K562 (cell line): ENCODE results near the gene KIF6. TPM values are rescaled to one million over a fixed set of nuclear protein-coding genes. Genes with fewer than 3 reads are reported as not detected.

Experiments
- ATAC-seq: fragments of 200-7000 bp; cut with Tn5 transposase; 3 replicates; pipeline ENCODE4 v1.9.1; 2020; ENCODE audit warnings: moderate library complexity
- BruUV-seq: library from RNA; stranded (reverse); fragments of 400-500 nt; replicated peaks from 2 replicates; lab custom pipeline; 2021; lab: Mats Ljungman, UMichigan
- CTCF ChIA-PET: fragments of 300-600 bp; formaldehyde crosslinking; extraction: SDS; loops from one replicate; lab custom pipeline; 2021; ENCODE audit warnings: low intra/inter-chr PET ratio; lab: Yijun Ruan, JAX
- POLR2A ChIA-PET: fragments of 300-600, 350-650 bp; sonication (Branson Sonifier 250); formaldehyde crosslinking; extraction: SDS; loops from one replicate; lab custom pipeline; 2021; ENCODE audit warnings: antibody characterized with exemption, inconsistent platforms; lab: Yijun Ruan, JAX
- DNase-seq, 4 experiments: peaks; one replicate each; pipeline versions ENCODE4 v3.0.0 to v3.0.0-alpha.2; 2011 to 2018; ENCODE audit warnings: low spot score in 3 of 4, mixed read lengths in 3 of 4; ENCODE audit errors: extremely low read depth in 1 of 4
- FAIRE-seq: peaks from 2 replicates; lab custom pipeline; 2011; peaks lifted over from hg19 to GRCh38; lab: Jason Lieb, UNC
- H2AFZ ChIP-seq: 2 replicates; pipeline ENCODE4 v1.6.0; 2011; ENCODE audit warnings: low read depth, low read length, control low read depth, inconsistent platforms
- H3K27ac ChIP-seq: fragments of 200-600 bp; 3 replicates; pipeline ENCODE4 v1.8.0; 2011; ENCODE audit warnings: low read depth, mild to moderate bottlenecking, control low read depth, inconsistent platforms, low read length, moderate library complexity, mixed read lengths; ENCODE audit errors: extremely low read depth
- H3K27me3 ChIP-seq, 2 experiments: fragments of 300-600 bp in 1 of 2; 2 replicates in 1 of 2; 3 replicates in 1 of 2; pipeline versions ENCODE4 v1.6.0 to v1.8.0; 2011; ENCODE audit warnings: inconsistent platforms in 2 of 2, low read length in 2 of 2, mild to moderate bottlenecking in 1 of 2, mixed read lengths in 1 of 2, moderate library complexity in 1 of 2; ENCODE audit not compliant: control insufficient read depth in 2 of 2, insufficient read depth in 2 of 2
- H3K36me3 ChIP-seq: fragments of 300-600 bp; 3 replicates; pipeline ENCODE4 v1.8.0; 2011; ENCODE audit warnings: mild to moderate bottlenecking, low read length, inconsistent platforms; ENCODE audit not compliant: control insufficient read depth, insufficient read depth
- H3K4me1 ChIP-seq, 2 experiments: fragments of 200-600 bp in 1 of 2; replicated peaks in 1 of 2; 2 replicates in 1 of 2; 3 replicates in 1 of 2; pipeline versions ENCODE4 v1.5.1 to v1.8.0; 2011; ENCODE audit warnings: inconsistent platforms in 2 of 2, low read length in 2 of 2, mild to moderate bottlenecking in 1 of 2, mixed read lengths in 1 of 2, moderate library complexity in 1 of 2; ENCODE audit not compliant: control insufficient read depth in 2 of 2, insufficient read depth in 2 of 2
- H3K4me2 ChIP-seq: 2 replicates; pipeline ENCODE4 v1.6.1; 2011; ENCODE audit warnings: low read length, control low read depth, inconsistent platforms, mixed read lengths; ENCODE audit not compliant: insufficient read depth
- H3K4me3 ChIP-seq: fragments of 200-600 bp; sonication (generic), shearing (Covaris generic); 2 replicates; pipeline ENCODE4 v1.5.1; 2016; ENCODE audit warnings: control low read depth, inconsistent platforms
- H3K79me2 ChIP-seq: fragments of 200-600 bp; 3 replicates; pipeline ENCODE4 v1.8.0; 2011; ENCODE audit warnings: low read length, inconsistent platforms; ENCODE audit not compliant: control insufficient read depth, insufficient read depth
- H3K9ac ChIP-seq, 2 experiments: 2 replicates each; pipeline versions ENCODE4 v1.6.0 to v1.6.1; 2011; ENCODE audit warnings: low read depth in 2 of 2, low read length in 2 of 2, control low read depth in 1 of 2, inconsistent platforms in 1 of 2, mild to moderate bottlenecking in 1 of 2, mixed read lengths in 1 of 2; ENCODE audit not compliant: insufficient read depth in 1 of 2
- H3K9me1 ChIP-seq: one replicate; pipeline ENCODE4 v1.6.0; 2011; ENCODE audit warnings: inconsistent platforms, mild to moderate bottlenecking, low read length, moderate library complexity; ENCODE audit not compliant: control insufficient read depth, insufficient read depth
- H3K9me3 ChIP-seq: replicated peaks from 2 replicates; pipeline ENCODE4 v1.5.1; 2011; ENCODE audit warnings: low read depth, low read length, inconsistent platforms; ENCODE audit not compliant: control insufficient read depth, insufficient read depth
- H4K20me1 ChIP-seq: replicated peaks from 2 replicates; pipeline ENCODE4 v1.6.1; 2011; ENCODE audit warnings: low read length, inconsistent platforms, mixed read lengths; ENCODE audit not compliant: control insufficient read depth, insufficient read depth
- CHD1 ChIP-seq: fragments of 200-600 bp; sonication (generic); IDR thresholded peaks from one replicate; pipeline ENCODE4 v1.6.1; 2012; ENCODE audit warnings: mild to moderate bottlenecking, moderate library complexity, low read length, inconsistent platforms
- FOXP1 ChIP-seq: sonication (generic); formaldehyde crosslinking; IDR thresholded peaks from 2 replicates; pipeline ENCODE4 v1.8.0; 2022; ENCODE audit warnings: mild to moderate bottlenecking, missing genetic modification reagents
- ID3 ChIP-seq, 2 experiments: fragments of 250-450 bp in 1 of 2; fragments of 450-650 bp in 1 of 2; sonication (Bioruptor Pico) in 1 of 2; IDR thresholded peaks; 2 replicates each; pipeline versions ENCODE4 v1.6.1 to v1.8.0; 2016 to 2021; ENCODE audit warnings: mild to moderate bottlenecking in 2 of 2, moderate library complexity in 2 of 2, missing compliant biosample characterization in 1 of 2, missing genetic modification characterization in 1 of 2
- SRSF9 ChIP-seq: fragments of 200-400 bp; formaldehyde crosslinking; IDR thresholded peaks from 2 replicates; pipeline ENCODE4 v1.6.1; 2017; ENCODE audit warnings: low read depth, low read length, borderline replicate concordance
- ZBTB12 ChIP-seq: fragments of 250-450 bp; sonication (Bioruptor Pico); IDR thresholded peaks from 2 replicates; pipeline ENCODE4 v1.4.0; 2020
- ZNF785 ChIP-seq: fragments of 250-450 bp; sonication (Bioruptor Pico); IDR thresholded peaks from 2 replicates; pipeline ENCODE4 v1.4.0; 2020; ENCODE audit warnings: mild to moderate bottlenecking
- WGBS: fragments of 100-300 bp; shearing (Covaris generic); methylation state at CpG from one replicate; pipeline ENCODE4 v1.1.6; 2016; ENCODE audit warnings: low coverage, mixed read lengths; ENCODE audit not compliant: insufficient coverage; ENCODE audit errors: missing lambda C conversion rate; 5-methylcytosine and 5-hydroxymethylcytosine counted together
- in situ Hi-C: fragments of 300-500 bp; cut with MboI; formaldehyde crosslinking; loops from 4 replicates; pipeline ENCODE4 v1.15.0; 2018; ENCODE audit warnings: inconsistent platforms, mixed read lengths
- intact Hi-C: fragments of 100-400 bp; cut with micrococcal nuclease; formaldehyde crosslinking; loops from 2 replicates; pipeline ENCODE4 v1.14.2; 2022
- polyA plus RNA-seq, 8 experiments: library from polyadenylated mRNA; depleted of rRNA in 4 of 8; stranded (reverse) in 5 of 8; unstranded in 3 of 8; fragments of >200 nt; fragmentation: Nextera tagmentation in 2 of 8; fragmentation: Illumina TruSeq in 1 of 8; extraction: Ambion mirVana in 2 of 8; extraction: Trizol in 1 of 8; gene quantifications; 2 replicates each; pipeline versions ENCODE4 v1.2.1 to v1.2.3, GENCODE V29; 2011 to 2014; ENCODE audit warnings: inconsistent platforms in 1 of 8, missing spikeins in 1 of 8
- total RNA-seq, 7 experiments: library from RNA; depleted of rRNA in 6 of 7; stranded (reverse); fragments of >200 nt in 6 of 7; fragmentation: Illumina TruSeq in 2 of 7; extraction: Trizol in 2 of 7; gene quantifications; 2 replicates each; pipeline versions ENCODE4 v1.2.1 to v1.2.3, GENCODE V29; 2011 to 2021; ENCODE audit warnings: low replicate concordance in 1 of 7

The KIF6 gene
- total and polyA plus RNA-seq, 9 of the 15 experiments (the other 6 are each of a cell fraction or from before 2014, with no cell fraction given) = not detected

- ChIA-PET POLR2A (interaction anchor here (0.6 kb wide), 1 partner anchor 121 kb away, joined by 4 read pairs; no protein-coding TSS in a partner anchor), CTCF (no interaction called here)
- Histone ChIP-seq H3K9me1 (no peaks in the 10 kb centered on the region), H4K20me1 (no peaks in the 10 kb centered on the region), H3K27me3 (no peaks in the 10 kb centered on the region), H3K27ac (no peak overlapping the region), H3K36me3 (no peaks in the 10 kb centered on the region), H3K4me2 (no peak overlapping the region), H3K9ac (no peak overlapping the region), H3K9me3 (no peaks in the 10 kb centered on the region), H2AFZ (no peak overlapping the region), H3K4me3 (no peak overlapping the region), H3K4me1 (no peaks in the 10 kb centered on the region), H3K79me2 (no peaks in the 10 kb centered on the region)
- in situ Hi-C loops = no loop called here
- FAIRE-seq (no peak), ATAC-seq (no peak), DNase-seq (no peak)
- TF ChIP-seq ZNF785 (no peak), FOXP1 (CRISPR knock-in tag) (no peak), ZBTB12 (CRISPR knock-in tag) (no peak), ID3 (CRISPR knock-in tag; IDR thresholded peaks at IDR 0.05) (no peak), ID3 (tag; IDR thresholded peaks at IDR 0.05) (no peak), CHD1 (no peak), SRSF9 (no peak)
- BruUV-seq = no TSS peak
- WGBS = 11% methylated on average over 4 of the region's 4 CpGs
- intact Hi-C loops = no loop called here
These were observed 122.3 kb downstream of the KIF6 start for GRCh38 chr6:39602601-39603519.
